ENCODE measurements around the gene TP73.

The TP73 gene

GRCh38 chr1:3626025-3626424 is 26.3 kb upstream of the TP73 start:
- H3K4me3 ChIP-seq (ENCODE audit: low read depth, low read length) = peak overlapping the region; percentile 75
- no peak for DNase-seq (ENCODE audit: low read depth)
- TF ChIP-seq, protein P1, sequence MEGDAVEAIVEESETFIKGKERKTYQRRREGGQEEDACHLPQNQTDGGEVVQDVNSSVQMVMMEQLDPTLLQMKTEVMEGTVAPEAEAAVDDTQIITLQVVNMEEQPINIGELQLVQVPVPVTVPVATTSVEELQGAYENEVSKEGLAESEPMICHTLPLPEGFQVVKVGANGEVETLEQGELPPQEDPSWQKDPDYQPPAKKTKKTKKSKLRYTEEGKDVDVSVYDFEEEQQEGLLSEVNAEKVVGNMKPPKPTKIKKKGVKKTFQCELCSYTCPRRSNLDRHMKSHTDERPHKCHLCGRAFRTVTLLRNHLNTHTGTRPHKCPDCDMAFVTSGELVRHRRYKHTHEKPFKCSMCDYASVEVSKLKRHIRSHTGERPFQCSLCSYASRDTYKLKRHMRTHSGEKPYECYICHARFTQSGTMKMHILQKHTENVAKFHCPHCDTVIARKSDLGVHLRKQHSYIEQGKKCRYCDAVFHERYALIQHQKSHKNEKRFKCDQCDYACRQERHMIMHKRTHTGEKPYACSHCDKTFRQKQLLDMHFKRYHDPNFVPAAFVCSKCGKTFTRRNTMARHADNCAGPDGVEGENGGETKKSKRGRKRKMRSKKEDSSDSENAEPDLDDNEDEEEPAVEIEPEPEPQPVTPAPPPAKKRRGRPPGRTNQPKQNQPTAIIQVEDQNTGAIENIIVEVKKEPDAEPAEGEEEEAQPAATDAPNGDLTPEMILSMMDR (conservative IDR thresholded peaks at IDR 0.05; ENCODE audit: low read depth, low read length) = no peak

DNA sequence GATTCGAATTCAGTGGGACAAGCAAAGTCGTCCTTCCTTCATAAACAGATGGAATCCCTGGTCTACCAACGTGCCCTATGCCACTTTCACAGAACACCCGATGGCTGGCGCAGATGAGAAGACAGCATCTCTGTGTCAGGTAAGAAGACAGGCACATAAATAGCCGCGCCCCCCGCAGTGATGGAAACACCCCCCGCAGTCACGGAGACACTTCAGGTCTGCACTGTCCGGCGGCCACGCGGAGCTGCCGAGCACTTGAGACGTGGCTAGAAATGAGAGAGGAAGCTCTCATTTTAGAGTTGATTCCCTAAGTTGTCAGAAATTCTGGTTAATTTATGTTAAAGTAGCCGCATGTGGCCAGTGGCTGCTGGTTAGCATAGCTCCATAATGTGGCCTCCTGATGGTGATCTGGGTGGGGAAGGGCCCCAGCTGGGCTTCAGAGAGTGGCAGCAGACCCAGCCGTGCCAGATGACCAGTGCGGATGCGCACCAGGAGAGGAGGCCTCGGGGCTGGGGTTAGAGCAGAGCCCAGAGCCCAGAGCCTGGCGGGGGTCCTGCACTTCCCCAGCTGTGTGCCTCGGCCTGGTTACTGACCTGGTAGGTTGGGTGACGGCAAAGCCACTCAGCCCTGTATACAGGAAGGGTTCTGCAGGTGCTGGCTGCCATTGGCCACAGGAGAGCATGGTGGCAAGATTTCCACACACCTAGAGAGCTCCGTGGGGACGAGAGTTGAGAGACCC is 24.6 kb upstream of the TP73 start:
- DNase-seq (ENCODE audit: low read depth) = no peak
- TF ChIP-seq, protein P1 (conservative IDR thresholded peaks at IDR 0.05; ENCODE audit: low read depth, low read length) = no peak
- H3K4me3 ChIP-seq (ENCODE audit: low read depth, low read length) = no peak overlapping the region

- TF ChIP-seq, protein P1 (conservative IDR thresholded peaks at IDR 0.05; ENCODE audit: low read depth, low read length) = no peak
- H3K4me3 ChIP-seq (ENCODE audit: low read depth, low read length) = no peak overlapping the region
- no peak for DNase-seq (ENCODE audit: low read depth)
Measured at GRCh38 chr1:3628445-3628844, 23.9 kb upstream of the TP73 start.

DNA sequence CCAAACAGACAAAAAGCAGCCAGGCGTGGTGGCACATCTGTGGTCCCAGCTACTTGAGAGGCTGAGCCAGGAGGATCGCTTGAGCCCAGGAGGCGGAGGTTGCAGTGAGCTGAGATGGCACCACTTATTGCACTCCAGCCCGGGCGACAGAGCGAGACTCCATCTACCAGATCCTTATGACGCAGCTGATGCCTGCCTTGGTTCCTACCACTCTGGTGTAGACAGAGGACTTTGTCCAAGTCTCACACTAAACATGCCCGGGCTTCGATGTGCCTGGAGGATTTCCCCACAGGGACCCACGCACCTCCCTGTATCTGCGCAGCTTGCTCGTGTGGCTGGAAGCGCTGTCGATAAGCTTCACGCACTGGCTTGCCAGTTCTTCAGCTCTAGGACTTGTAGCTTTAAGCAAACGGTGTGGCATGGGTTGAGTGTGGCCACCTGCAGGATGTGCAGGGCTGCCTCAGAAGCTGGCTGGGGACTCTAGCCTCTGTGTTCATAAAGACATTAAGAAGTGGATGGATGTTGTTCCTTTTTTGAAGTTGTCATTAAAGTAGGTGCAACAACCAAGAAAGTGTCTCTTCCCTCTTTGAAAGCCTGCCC is 22.7 kb upstream of the TP73 start:
- H3K4me3 ChIP-seq (ENCODE audit: low read depth, low read length) = no peak overlapping the region
- TF ChIP-seq, protein P1 (conservative IDR thresholded peaks at IDR 0.05; ENCODE audit: low read depth, low read length) = no peak
- no peak for DNase-seq (ENCODE audit: low read depth)

- DNase-seq (ENCODE audit: low read depth) = no peak
- TF ChIP-seq, protein P1 (conservative IDR thresholded peaks at IDR 0.05; ENCODE audit: low read depth, low read length) = no peak
- H3K4me3 ChIP-seq (ENCODE audit: low read depth, low read length) = no peak overlapping the region
Measured at GRCh38 chr1:3630161-3630611, 22.1 kb upstream of the TP73 start.

GRCh38 chr1:3630914-3631313 is 21.4 kb upstream of the TP73 start:
- TF ChIP-seq, protein P1 (conservative IDR thresholded peaks at IDR 0.05; ENCODE audit: low read depth, low read length) = no peak
- H3K4me3 ChIP-seq (ENCODE audit: low read depth, low read length) = no peak overlapping the region
- DNase-seq (ENCODE audit: low read depth) = no peak
